Measurements from ENCODE around the gene ANXA7.
"Not testable (repeated sequence)": the region's sequence is repeated elsewhere in the genome, so short reads cannot be mapped to it uniquely, and the experiment has no call there.

Gene ANXA7

GRCh38 chr10:73399063-73399462 is 14.8 kb downstream of the ANXA7 start:
- no peak for TF ChIP-seq CTCF (IDR thresholded peaks at IDR 0.05; ENCODE audit: borderline replicate concordance, insufficient read depth, low read depth, low read length)

GRCh38 chr10:73398024-73398423 is 15.8 kb downstream of the ANXA7 start:
- no peak for TF ChIP-seq CTCF (IDR thresholded peaks at IDR 0.05; ENCODE audit: borderline replicate concordance, insufficient read depth, low read depth, low read length)
- no peak overlapping the region for H3K4me3 ChIP-seq (ENCODE audit: low read depth, low read length)

More at GRCh38 chr10:73399063-73399462, 14.8 kb downstream of the ANXA7 start:
- H3K4me3 ChIP-seq (ENCODE audit: low read depth, low read length): no peak overlapping the region

- H3K4me3 ChIP-seq (ENCODE audit: low read depth, low read length): not testable (repeated sequence)
Observed at GRCh38 chr10:73394325-73394724, 19.5 kb downstream of the ANXA7 start.

- no peak overlapping the region for H3K4me3 ChIP-seq (ENCODE audit: low read depth, low read length)
- TF ChIP-seq CTCF (IDR thresholded peaks at IDR 0.05; ENCODE audit: borderline replicate concordance, insufficient read depth, low read depth, low read length): no peak
Observed at GRCh38 chr10:73388228-73388627, 25.6 kb downstream of the ANXA7 start.

GRCh38 chr10:73386583-73386982 is 27.3 kb downstream of the ANXA7 start:
- no peak overlapping the region for H3K4me3 ChIP-seq (ENCODE audit: low read depth, low read length)
- no peak for TF ChIP-seq CTCF (IDR thresholded peaks at IDR 0.05; ENCODE audit: borderline replicate concordance, insufficient read depth, low read depth, low read length)

GRCh38 chr10:73379064-73379748 is 34.7 kb downstream of the ANXA7 start:
- H3K4me3 ChIP-seq (ENCODE audit: low read depth, low read length): no peak overlapping the region
- no peak for TF ChIP-seq CTCF (IDR thresholded peaks at IDR 0.05; ENCODE audit: borderline replicate concordance, insufficient read depth, low read depth, low read length)

- H3K4me3 ChIP-seq (ENCODE audit: low read depth, low read length): no peak overlapping the region
- no peak for TF ChIP-seq CTCF (IDR thresholded peaks at IDR 0.05; ENCODE audit: borderline replicate concordance, insufficient read depth, low read depth, low read length)
Observed at GRCh38 chr10:73376679-73377078, 37.2 kb downstream of the ANXA7 start.

All from GM12875 (cell line).